GM18867 (cell line): Measurements from ENCODE around the gene CD300LD.

Experiments used
- ATAC-seq: cut with Tn5 transposase; IDR thresholded peaks from one replicate; pipeline ENCODE4 v1.9.1; 2021; ENCODE audit warnings: mild to moderate bottlenecking, moderate library complexity; ENCODE audit not compliant: unreplicated experiment

The CD300LD gene

GRCh38 chr17:74607221-74607620 lies 15.1 kb upstream of the CD300LD start:
- ATAC-seq, result no peak

- ATAC-seq, result no peak
These were observed 14.0 kb upstream of the CD300LD start for GRCh38 chr17:74606050-74606449.

- no peak for ATAC-seq
These were observed 13.3 kb upstream of the CD300LD start for GRCh38 chr17:74605361-74605760.

- ATAC-seq, result no peak
These were observed 12.7 kb upstream of the CD300LD start for GRCh38 chr17:74604761-74605160.

GRCh38 chr17:74604200-74604599 lies 12.1 kb upstream of the CD300LD start:
- ATAC-seq, result no peak

GRCh38 chr17:74603746-74604145 lies 11.7 kb upstream of the CD300LD start:
- no peak for ATAC-seq

GRCh38 chr17:74603037-74603635 lies 11.1 kb upstream of the CD300LD start:
- no peak for ATAC-seq

GRCh38 chr17:74601944-74602572 lies 10.0 kb upstream of the CD300LD start:
- ATAC-seq, result no peak

- no peak for ATAC-seq
These were observed 7.4 kb upstream of the CD300LD start for GRCh38 chr17:74599448-74599939.

- ATAC-seq, result no peak
These were observed 6.9 kb upstream of the CD300LD start for GRCh38 chr17:74599023-74599399.

GRCh38 chr17:74598346-74599022 lies 6.4 kb upstream of the CD300LD start:
- no peak for ATAC-seq

GRCh38 chr17:74597069-74597790 lies 5.1 kb upstream of the CD300LD start:
- no peak for ATAC-seq

- ATAC-seq, result no peak
These were observed 3.1 kb upstream of the CD300LD start for GRCh38 chr17:74595037-74595750.

- ATAC-seq, result no peak
These were observed 580 bp downstream of the CD300LD start for GRCh38 chr17:74591503-74591902.

GRCh38 chr17:74585711-74586110 lies 6.4 kb downstream of the CD300LD start:
- ATAC-seq, result no peak

- ATAC-seq, result no peak
These were observed 7.6 kb downstream of the CD300LD start for GRCh38 chr17:74584292-74585060.

GRCh38 chr17:74582633-74583032 lies 9.4 kb downstream of the CD300LD start:
- ATAC-seq, result no peak

- no peak for ATAC-seq
These were observed 12.2 kb downstream of the CD300LD start for GRCh38 chr17:74579900-74580299.

- no peak for ATAC-seq
These were observed 13.1 kb downstream of the CD300LD start for GRCh38 chr17:74578979-74579378.

- no peak for ATAC-seq
These were observed 17.5 kb downstream of the CD300LD start for GRCh38 chr17:74574489-74575142.
